Measurements from ENCODE around the gene POU3F3.
A peak's percentile ranks its signal among the peaks of the same experiment; 100 is the strongest.

The POU3F3 gene

GRCh38 chr2:104870100-104870975 is 16.4 kb downstream of the POU3F3 start:
- TF ChIP-seq GATA1 (IDR thresholded peaks at IDR 0.05; ENCODE audit: low read depth, low read length): no peak
- DNase-seq: no peak

- TF ChIP-seq GATA1 (IDR thresholded peaks at IDR 0.05; ENCODE audit: low read depth, low read length): no peak
- no peak for TF ChIP-seq POLR2A (IDR thresholded peaks at IDR 0.05; ENCODE audit: low read length)
- no peak for DNase-seq
Measured at GRCh38 chr2:104871649-104871971, 17.7 kb downstream of the POU3F3 start.

DNA sequence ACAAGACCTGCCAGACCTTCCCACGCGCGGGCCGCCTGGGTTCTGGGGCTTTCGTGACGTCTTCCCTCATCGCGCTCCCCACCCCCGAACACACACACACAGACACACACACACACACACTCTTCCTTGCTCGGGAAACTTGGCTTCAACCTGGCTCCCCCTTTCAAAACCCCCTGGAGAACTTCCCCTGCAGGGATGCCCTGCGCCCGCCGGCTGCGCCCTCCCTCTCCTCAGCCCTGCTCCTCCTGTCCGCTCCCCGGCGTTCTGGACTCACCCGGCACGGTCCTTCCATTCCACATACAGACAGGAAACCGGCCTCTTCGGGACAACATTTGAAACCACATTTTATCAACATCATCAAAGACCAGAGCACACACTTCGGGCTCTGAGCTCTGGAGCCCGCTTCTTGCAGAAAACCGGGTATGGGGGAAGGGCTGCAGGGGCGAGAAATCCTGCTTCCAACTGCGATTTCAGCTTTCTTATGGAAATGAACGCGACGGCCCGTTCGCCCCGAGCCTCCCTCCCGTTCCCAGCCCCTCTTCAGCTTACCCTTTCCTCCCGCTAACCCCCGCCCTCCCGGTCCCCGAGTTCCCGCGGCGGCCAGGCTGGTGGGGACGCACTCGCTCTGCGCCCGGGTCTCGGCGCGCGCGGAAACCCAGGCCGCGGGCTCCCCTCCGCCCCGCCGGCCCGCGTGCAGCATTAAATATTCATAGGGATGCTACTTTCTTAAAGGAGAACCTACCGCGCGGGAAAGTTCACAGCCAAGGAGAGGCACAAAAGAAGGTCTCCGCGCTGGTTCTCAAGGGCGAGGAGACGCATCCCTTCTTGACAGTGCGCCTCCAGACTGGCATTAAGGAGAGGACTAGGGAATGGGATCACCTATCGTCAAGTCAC is 18.3 kb downstream of the POU3F3 start:
- no peak for DNase-seq
- no peak for TF ChIP-seq POLR2A (IDR thresholded peaks at IDR 0.05; ENCODE audit: low read length)
- TF ChIP-seq GATA1 (IDR thresholded peaks at IDR 0.05; ENCODE audit: low read depth, low read length): no peak

GRCh38 chr2:104872866-104873688 is 19.2 kb downstream of the POU3F3 start:
- DNase-seq: peak; percentile 48 to 54
- TF ChIP-seq POLR2A (IDR thresholded peaks at IDR 0.05; ENCODE audit: low read length) (no peak), GATA1 (IDR thresholded peaks at IDR 0.05; ENCODE audit: low read depth, low read length) (no peak)

- DNase-seq: no peak
- TF ChIP-seq GATA1 (IDR thresholded peaks at IDR 0.05; ENCODE audit: low read depth, low read length) (no peak), POLR2A (IDR thresholded peaks at IDR 0.05; ENCODE audit: low read length) (no peak)
Measured at GRCh38 chr2:104873689-104874054, 19.8 kb downstream of the POU3F3 start.

DNA sequence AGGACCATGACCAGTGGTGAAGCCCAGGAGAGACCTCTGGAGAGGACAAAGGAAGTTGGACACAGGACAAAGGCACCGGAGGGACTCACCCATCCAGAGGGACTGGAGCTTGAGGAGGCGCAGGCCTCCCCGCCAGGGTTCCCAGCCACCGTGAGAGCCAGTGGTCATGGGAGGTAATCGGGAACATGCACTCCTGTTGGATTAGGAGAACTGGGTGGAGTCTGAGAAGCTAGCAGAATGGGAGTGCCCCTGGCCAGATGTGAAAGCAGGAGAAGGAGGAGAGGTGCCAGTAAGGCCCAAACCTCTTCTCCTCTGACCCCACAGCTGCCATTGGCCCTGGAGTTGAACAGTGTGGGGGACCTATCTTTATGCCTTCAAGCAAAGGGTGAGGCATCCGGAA is 20.3 kb downstream of the POU3F3 start:
- no peak for TF ChIP-seq POLR2A (IDR thresholded peaks at IDR 0.05; ENCODE audit: low read length)
- TF ChIP-seq GATA1 (IDR thresholded peaks at IDR 0.05; ENCODE audit: low read depth, low read length): no peak
- DNase-seq: no peak

GRCh38 chr2:104875262-104875661 is 21.3 kb downstream of the POU3F3 start:
- DNase-seq: no peak
- TF ChIP-seq POLR2A (IDR thresholded peaks at IDR 0.05; ENCODE audit: low read length) (no peak), GATA1 (IDR thresholded peaks at IDR 0.05; ENCODE audit: low read depth, low read length) (no peak)

DNA sequence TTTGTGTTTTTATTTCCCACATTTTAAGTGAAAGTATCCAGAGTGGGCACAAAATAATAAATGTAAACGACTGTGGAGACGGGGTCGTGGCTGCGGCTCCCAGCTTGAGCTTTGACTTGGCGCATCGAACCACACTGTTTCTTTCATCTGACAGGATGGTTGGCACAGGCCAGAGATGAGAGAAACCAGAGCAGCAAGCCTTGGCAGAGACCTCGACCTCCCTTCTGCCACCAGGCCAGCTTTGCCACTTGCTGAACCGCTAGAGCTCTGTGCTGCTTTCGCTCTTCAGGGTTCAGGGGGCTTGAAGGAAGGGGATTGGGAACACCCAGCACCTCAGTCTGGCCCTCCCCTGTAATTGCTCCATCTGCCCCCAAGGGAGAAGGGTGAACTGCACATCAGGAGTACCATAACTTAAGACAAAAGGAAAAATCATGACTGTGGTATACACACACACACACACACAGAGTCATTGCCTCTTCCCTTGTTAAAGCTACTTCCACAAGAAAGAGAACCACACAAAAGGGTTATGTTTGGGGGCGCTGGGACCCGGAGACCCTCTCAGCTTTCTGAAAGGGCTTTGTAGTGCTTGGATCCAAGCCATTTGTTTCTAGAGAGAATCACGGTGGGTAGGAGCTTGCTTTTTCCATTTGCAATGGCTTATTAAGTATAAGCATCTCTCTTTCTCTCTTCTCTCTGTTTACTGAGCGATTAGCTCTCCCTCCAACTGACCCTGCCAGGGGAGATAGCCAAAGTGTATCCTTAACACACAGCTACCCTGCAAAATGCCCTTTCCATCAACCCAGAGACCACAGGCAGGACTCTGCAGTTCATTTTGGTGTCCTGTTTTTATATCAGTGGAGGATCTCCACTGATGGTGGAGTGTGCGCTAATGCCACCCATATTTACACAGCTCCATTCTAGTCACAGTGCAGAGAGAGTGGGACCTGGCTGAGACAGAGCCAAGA is 23.0 kb downstream of the POU3F3 start:
- DNase-seq: no peak
- no peak for TF ChIP-seq GATA1 (IDR thresholded peaks at IDR 0.05; ENCODE audit: low read depth, low read length)
- TF ChIP-seq POLR2A (IDR thresholded peaks at IDR 0.05; ENCODE audit: low read length): no peak

DNA sequence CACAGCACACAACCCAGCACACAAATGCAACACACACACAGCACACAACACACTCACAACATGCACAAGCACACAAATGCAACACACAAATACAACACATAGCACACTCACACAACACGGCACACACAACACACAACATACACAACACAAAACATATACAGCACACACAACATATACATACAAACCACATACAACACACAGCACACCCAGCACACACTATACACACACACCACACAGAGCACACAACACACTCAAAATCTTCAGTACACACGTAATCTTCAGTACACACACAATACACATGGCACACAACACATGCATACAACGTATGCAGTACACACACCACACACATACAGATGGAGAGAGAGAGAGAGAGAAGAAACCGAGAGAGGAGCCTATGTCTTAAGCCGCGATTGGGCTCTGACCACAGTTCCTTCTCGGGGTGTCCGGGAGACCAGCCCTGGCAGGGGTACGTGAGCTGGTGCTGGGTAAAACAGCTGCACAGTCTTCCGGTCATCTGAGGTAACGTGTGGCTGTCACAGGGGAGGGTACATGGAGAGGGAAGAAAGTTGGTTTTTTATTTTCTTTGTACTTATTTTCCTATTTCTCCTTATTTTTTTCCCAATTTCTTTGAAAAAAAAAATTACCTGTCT is 25.1 kb downstream of the POU3F3 start:
- no peak for DNase-seq

DNA sequence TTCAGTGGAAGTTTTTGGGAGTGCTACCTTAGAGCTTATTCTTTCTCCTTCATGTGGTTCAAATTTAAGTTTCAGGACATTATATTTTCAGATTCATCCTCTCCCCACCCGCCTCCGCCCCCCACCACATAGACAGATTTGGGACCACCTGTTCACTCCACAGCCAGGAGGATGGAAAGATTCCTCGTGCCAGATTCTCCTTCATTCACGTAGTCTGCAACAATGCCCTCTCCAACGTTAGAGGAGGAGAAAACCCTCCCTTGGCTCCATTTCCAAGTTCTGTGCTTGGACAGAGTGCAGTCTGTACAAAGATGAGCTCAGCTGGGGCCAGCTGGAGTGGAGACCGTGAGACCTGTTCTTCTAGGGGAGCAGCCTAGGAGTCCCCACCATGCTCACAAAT is 26.2 kb downstream of the POU3F3 start:
- TF ChIP-seq GATA1 (IDR thresholded peaks at IDR 0.05; ENCODE audit: low read depth, low read length) (no peak), POLR2A (IDR thresholded peaks at IDR 0.05; ENCODE audit: low read length) (no peak)
- no peak for DNase-seq

More for the DNA sequence above, 25.1 kb downstream of the POU3F3 start:
- TF ChIP-seq POLR2A (IDR thresholded peaks at IDR 0.05; ENCODE audit: low read length) (no peak), GATA1 (IDR thresholded peaks at IDR 0.05; ENCODE audit: low read depth, low read length) (no peak)

DNA sequence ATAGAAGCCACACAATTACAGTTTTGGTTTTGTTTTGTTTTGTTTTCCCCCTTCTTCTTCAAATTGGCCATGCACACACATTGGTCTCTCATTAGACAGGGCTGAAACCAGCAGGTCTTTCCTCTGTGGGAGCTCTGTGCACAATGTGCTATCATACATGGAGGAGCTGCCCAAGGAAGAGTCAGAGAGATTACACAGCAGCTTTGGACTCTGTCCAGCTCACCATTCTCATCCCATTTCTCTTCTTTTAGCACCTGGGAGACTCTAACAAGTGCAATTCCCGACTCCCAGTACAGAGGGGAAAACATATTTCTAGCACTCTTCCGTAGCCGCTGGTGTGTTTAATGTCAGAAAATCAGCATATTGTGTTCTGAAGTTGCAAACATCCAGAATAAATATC is 29.4 kb downstream of the POU3F3 start:
- no peak for DNase-seq
- no peak for TF ChIP-seq GATA1 (IDR thresholded peaks at IDR 0.05; ENCODE audit: low read depth, low read length)
- TF ChIP-seq POLR2A (IDR thresholded peaks at IDR 0.05; ENCODE audit: low read length): no peak

- TF ChIP-seq POLR2A (IDR thresholded peaks at IDR 0.05; ENCODE audit: low read length) (no peak), GATA1 (IDR thresholded peaks at IDR 0.05; ENCODE audit: low read depth, low read length) (no peak)
- DNase-seq: no peak
Measured at GRCh38 chr2:104885119-104885782, 31.3 kb downstream of the POU3F3 start.

Data from erythroblast (primary cell).